Measurements from ENCODE around the gene ACIN1.

DNA sequence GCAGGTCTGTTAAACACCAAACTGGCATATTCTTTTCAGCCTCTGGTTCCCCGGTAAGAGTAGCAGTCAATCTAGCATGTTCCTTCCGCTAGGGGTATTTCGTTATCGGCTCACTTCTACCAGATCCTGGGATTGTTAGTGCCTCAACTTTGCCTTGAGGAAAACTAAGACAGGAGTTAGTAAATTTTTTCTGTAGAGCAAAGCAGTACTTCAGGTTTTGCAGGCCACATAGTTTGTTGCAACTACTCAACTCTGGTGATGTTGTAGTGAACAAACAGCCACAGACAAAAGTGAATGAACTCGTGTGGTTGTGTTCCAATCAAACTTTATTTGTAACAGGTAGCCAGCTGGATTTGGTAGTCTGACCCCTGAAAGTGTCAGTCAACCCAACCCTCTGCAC lies 31.3 kb downstream of the ACIN1 start:
- TF ChIP-seq, protein P1, sequence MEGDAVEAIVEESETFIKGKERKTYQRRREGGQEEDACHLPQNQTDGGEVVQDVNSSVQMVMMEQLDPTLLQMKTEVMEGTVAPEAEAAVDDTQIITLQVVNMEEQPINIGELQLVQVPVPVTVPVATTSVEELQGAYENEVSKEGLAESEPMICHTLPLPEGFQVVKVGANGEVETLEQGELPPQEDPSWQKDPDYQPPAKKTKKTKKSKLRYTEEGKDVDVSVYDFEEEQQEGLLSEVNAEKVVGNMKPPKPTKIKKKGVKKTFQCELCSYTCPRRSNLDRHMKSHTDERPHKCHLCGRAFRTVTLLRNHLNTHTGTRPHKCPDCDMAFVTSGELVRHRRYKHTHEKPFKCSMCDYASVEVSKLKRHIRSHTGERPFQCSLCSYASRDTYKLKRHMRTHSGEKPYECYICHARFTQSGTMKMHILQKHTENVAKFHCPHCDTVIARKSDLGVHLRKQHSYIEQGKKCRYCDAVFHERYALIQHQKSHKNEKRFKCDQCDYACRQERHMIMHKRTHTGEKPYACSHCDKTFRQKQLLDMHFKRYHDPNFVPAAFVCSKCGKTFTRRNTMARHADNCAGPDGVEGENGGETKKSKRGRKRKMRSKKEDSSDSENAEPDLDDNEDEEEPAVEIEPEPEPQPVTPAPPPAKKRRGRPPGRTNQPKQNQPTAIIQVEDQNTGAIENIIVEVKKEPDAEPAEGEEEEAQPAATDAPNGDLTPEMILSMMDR (conservative IDR thresholded peaks at IDR 0.05 in 1 of 2, IDR thresholded peaks at IDR 0.05 in 1 of 2; ENCODE audit: extremely low read depth in 1 of 2, insufficient read depth in 1 of 2, low read depth in 1 of 2, low read length in 2 of 2) = no peak
- no peak for TF ChIP-seq EZH2 (IDR thresholded peaks at IDR 0.05; ENCODE audit: borderline replicate concordance, low read length)

Data from mammary epithelial cell (primary cell).